HG03469 (cell line): ENCODE measurements around the gene SLCO6A1.

Experiments used
- ATAC-seq: cut with Tn5 transposase; IDR thresholded peaks from one replicate; pipeline ENCODE4 v1.9.1; 2021; ENCODE audit warnings: mild to moderate bottlenecking, moderate library complexity, moderate number of reproducible peaks; ENCODE audit not compliant: unreplicated experiment

Gene SLCO6A1

GRCh38 chr5:102453716-102454115 is 45.1 kb downstream of the SLCO6A1 start:
- ATAC-seq = peak; percentile 95

GRCh38 chr5:102451082-102451481 is 47.7 kb downstream of the SLCO6A1 start:
- no peak for ATAC-seq

- ATAC-seq = no peak
Observed at GRCh38 chr5:102450313-102450990, 48.3 kb downstream of the SLCO6A1 start.

- ATAC-seq = no peak
Observed at GRCh38 chr5:102433473-102433872, 65.3 kb downstream of the SLCO6A1 start.

- no peak for ATAC-seq
Observed at GRCh38 chr5:102421647-102422046, 77.2 kb downstream of the SLCO6A1 start.

GRCh38 chr5:102418531-102418930 is 80.3 kb downstream of the SLCO6A1 start:
- no peak for ATAC-seq

GRCh38 chr5:102414448-102414847 is 84.4 kb downstream of the SLCO6A1 start:
- ATAC-seq = no peak

GRCh38 chr5:102388235-102388634 is 110.6 kb downstream of the SLCO6A1 start:
- no peak for ATAC-seq

- ATAC-seq = no peak
Observed at GRCh38 chr5:102385365-102385764, 113.4 kb downstream of the SLCO6A1 start.

GRCh38 chr5:102380174-102380573 is 118.6 kb downstream of the SLCO6A1 start:
- no peak for ATAC-seq

- no peak for ATAC-seq
Observed at GRCh38 chr5:102375876-102376275, 122.9 kb downstream of the SLCO6A1 start.

GRCh38 chr5:102375272-102375671 is 123.5 kb downstream of the SLCO6A1 start:
- no peak for ATAC-seq

- no peak for ATAC-seq
Observed at GRCh38 chr5:102368392-102368791, 130.4 kb downstream of the SLCO6A1 start.

GRCh38 chr5:102341681-102342288 is 157.0 kb downstream of the SLCO6A1 start:
- no peak for ATAC-seq

- ATAC-seq = no peak
Observed at GRCh38 chr5:102324714-102325113, 174.1 kb downstream of the SLCO6A1 start.
